PC-3 (cell line): ENCODE measurements around the gene SAMD11. TPM values are rescaled to one million over a fixed set of nuclear protein-coding genes. Genes with fewer than 3 reads are reported as not detected.

Experiments used
- ATAC-seq: fragments of 200-7000 bp; cut with Tn5 transposase; 2 replicates; pipeline ENCODE4 v1.9.1; 2020; ENCODE audit warnings: mild to moderate bottlenecking, moderate library complexity
- BruUV-seq: library from RNA; stranded (reverse); fragments of 400-500 nt; replicated peaks from 2 replicates; lab custom pipeline; 2021; lab: Mats Ljungman, UMichigan
- CTCF ChIA-PET: fragments of 300-600 bp; sonication (Branson Sonifier 250); formaldehyde crosslinking; loops from one replicate; lab custom pipeline; 2022; ENCODE audit warnings: antibody characterized with exemption; lab: Charles Lee
- POLR2A ChIA-PET: fragments of 300-600 bp; sonication (Branson Sonifier 250); formaldehyde crosslinking; loops from one replicate; lab custom pipeline; 2022; ENCODE audit warnings: antibody characterized with exemption; ENCODE audit not compliant: unreplicated experiment; lab: Charles Lee
- DNase-seq: peaks from one replicate; pipeline ENCODE4 v3.0.0-alpha.2; 2015
- H2AFZ ChIP-seq: fragments of 300-600 bp; sonication (generic); 2 replicates; pipeline ENCODE4 v1.6.0; 2016; ENCODE audit warnings: antibody characterized with exemption, low read length
- H3F3A ChIP-seq: fragments of 300-600 bp; sonication (generic); one replicate; pipeline ENCODE4 v1.6.0; 2017; ENCODE audit warnings: antibody characterized with exemption, low read length, control low read depth, mild to moderate bottlenecking; ENCODE audit not compliant: unreplicated experiment
- H3K27ac ChIP-seq: fragments of 300-600 bp; sonication (generic); 2 replicates; pipeline ENCODE4 v1.5.1; 2016; ENCODE audit warnings: mild to moderate bottlenecking, low read length
- H3K27me3 ChIP-seq: fragments of 300-600 bp; sonication (generic); 2 replicates; pipeline ENCODE4 v1.6.1; 2016; ENCODE audit warnings: low read length, mixed read lengths
- H3K36me3 ChIP-seq: fragments of 300-600 bp; sonication (generic); 2 replicates; pipeline ENCODE4 v1.6.1; 2016; ENCODE audit warnings: low read depth, mixed run types, low read length, mixed read lengths
- H3K4me1 ChIP-seq: fragments of 300-600 bp; sonication (generic); 2 replicates; pipeline ENCODE4 v1.5.1; 2016; ENCODE audit warnings: low read length; ENCODE audit not compliant: insufficient read depth
- H3K4me2 ChIP-seq: fragments of 300-600 bp; sonication (generic); 2 replicates; pipeline ENCODE4 v1.6.0; 2016; ENCODE audit warnings: low read length
- H3K4me3 ChIP-seq: fragments of 300-600 bp; sonication (generic); 2 replicates; pipeline ENCODE4 v1.5.1; 2016; ENCODE audit warnings: mild to moderate bottlenecking, low read length, mixed read lengths
- H3K79me2 ChIP-seq: fragments of 300-600 bp; sonication (generic); 2 replicates; pipeline ENCODE4 v1.6.1; 2017; ENCODE audit warnings: low read length, mixed read lengths
- H3K9ac ChIP-seq: fragments of 300-600 bp; sonication (generic); 2 replicates; pipeline ENCODE4 v1.6.0; 2016; ENCODE audit warnings: mild to moderate bottlenecking, low read length
- H3K9me2 ChIP-seq: fragments of 300-600 bp; sonication (generic); replicated peaks from 2 replicates; pipeline ENCODE4 v1.6.1; 2016; ENCODE audit warnings: mixed run types, low read length, mixed read lengths
- H3K9me3 ChIP-seq: fragments of 300-600 bp; sonication (generic); 2 replicates; pipeline ENCODE4 v1.6.1; 2016; ENCODE audit warnings: low read length, mixed read lengths
- H4K20me1 ChIP-seq: fragments of 300-600 bp; sonication (generic); 2 replicates; pipeline ENCODE4 v1.6.1; 2016; ENCODE audit warnings: low read length, mixed read lengths
- CTCF ChIP-seq: fragments of 300-600 bp; sonication (generic); conservative IDR thresholded peaks from 2 replicates; pipeline ENCODE4 v1.5.1; 2017; ENCODE audit warnings: antibody characterized with exemption, low read depth, mild to moderate bottlenecking, low read length
- EZH2 ChIP-seq: fragments of 300-600 bp; sonication (generic); IDR thresholded peaks from one replicate; pipeline ENCODE4 v1.6.1; 2017; ENCODE audit warnings: antibody characterized with exemption, mild to moderate bottlenecking, low read length; ENCODE audit not compliant: unreplicated experiment
- EZH2phosphoT487 ChIP-seq: fragments of 300-600 bp; sonication (generic); IDR thresholded peaks from 2 replicates; pipeline ENCODE4 v1.6.1; 2018; ENCODE audit warnings: mild to moderate bottlenecking, antibody characterized with exemption, low read length, borderline replicate concordance
- intact Hi-C: fragments of 100-400 bp; cut with micrococcal nuclease; formaldehyde crosslinking; loops from 2 replicates; pipeline ENCODE4 v1.9.0; 2023
- total RNA-seq: library from RNA; depleted of rRNA; stranded (reverse); fragments of >200 nt; gene quantifications from 2 replicates; pipeline ENCODE4 v1.2.3, GENCODE V29; 2014

Gene SAMD11
- total RNA-seq, 1 experiment from 2014 or later, result 5.8 TPM

DNA sequence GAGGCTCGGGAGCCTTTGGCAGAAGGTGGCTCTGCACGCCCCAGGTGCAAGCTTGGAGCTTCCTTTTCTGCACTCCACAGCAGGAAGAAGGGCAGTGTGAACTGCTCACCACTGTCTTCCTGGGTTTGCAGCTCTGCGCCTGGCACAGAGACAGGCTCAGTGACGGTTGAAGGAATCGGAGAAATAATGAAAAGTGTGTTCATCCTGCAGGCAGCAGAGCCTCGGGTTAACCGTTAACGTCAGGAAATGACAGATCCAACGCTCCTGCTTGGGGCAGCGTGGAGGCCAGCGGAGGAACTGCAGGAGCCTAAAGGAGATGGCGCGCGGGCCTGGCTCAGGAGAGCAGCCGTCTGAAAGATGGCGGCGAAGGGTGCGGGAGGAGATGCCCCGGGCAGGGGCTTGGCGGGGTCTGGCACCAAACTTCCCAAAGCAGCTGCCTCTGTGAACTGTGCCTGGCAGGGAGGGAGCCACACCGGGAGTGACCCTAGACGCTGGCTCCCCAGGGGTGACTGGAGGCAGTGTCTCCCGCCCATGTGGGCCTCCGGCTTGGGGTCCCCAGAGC, 10.9 kb upstream of the SAMD11 start:
- Histone ChIP-seq H3K9me3 (no peaks in the 10 kb centered on the region), H3K27me3 (peaks cover 26% of the 10 kb centered on the region), H3K27ac (no peak overlapping the region), H3K36me3 (no peaks in the 10 kb centered on the region), H3F3A (no peaks in the 10 kb centered on the region), H3K9me2 (no peaks in the 10 kb centered on the region), H3K9ac (no peak overlapping the region), H3K4me2 (no peak overlapping the region), H3K79me2 (no peaks in the 10 kb centered on the region), H3K4me3 (no peak overlapping the region), H4K20me1 (no peaks in the 10 kb centered on the region), H2AFZ (no peak overlapping the region), H3K4me1 (peaks cover 3% of the 10 kb centered on the region; the same call in 1 of the 2 replicates)
- ATAC-seq (no peak), DNase-seq (no peak)
- ChIA-PET CTCF (no interaction called here), POLR2A (no interaction called here)
- TF ChIP-seq CTCF (no peak), EZH2 (no peak), EZH2phosphoT487 (no peak)
- no TSS peak for BruUV-seq
- intact Hi-C loops, result no loop called here

DNA sequence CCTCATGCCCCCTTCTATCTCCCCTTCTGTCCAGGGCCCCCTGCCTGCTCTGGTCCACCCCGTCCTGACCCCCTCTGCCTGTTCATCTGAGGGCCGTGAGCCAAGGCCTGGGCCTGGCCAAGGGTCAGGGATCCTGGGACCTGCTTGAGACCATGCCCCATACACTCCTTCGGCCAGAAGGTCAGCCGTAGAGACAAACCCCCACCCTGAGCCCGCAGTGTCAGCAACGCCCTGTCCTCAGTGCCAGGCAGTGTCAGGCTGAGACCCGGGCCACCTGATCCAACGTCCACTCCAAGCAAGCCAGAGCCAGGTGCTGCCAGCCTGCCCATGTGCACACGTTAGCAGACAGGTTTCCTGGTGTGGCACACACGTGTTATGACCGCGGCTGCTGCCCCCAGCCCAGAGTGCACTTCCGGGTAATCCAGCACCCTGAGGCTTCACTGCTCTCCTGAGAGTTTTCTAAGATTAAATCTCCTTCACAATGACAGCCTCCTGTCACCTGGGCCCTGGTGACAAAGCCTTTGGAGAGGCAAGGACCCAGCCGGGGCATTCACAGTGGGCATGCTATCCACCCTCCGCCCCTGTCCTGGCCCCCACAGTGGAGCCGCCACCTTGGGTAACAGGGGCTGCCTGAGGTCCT, 10.1 kb upstream of the SAMD11 start:
- Histone ChIP-seq H3K9me2 (no peaks in the 10 kb centered on the region), H3K4me1 (peaks cover 3% of the 10 kb centered on the region; the same call in 1 of the 2 replicates), H2AFZ (no peak overlapping the region), H3K4me2 (no peak overlapping the region), H4K20me1 (no peaks in the 10 kb centered on the region), H3K4me3 (no peak overlapping the region), H3K9me3 (no peaks in the 10 kb centered on the region), H3K36me3 (no peaks in the 10 kb centered on the region), H3K27me3 (peaks cover 34% of the 10 kb centered on the region), H3K79me2 (no peaks in the 10 kb centered on the region), H3F3A (no peaks in the 10 kb centered on the region), H3K27ac (no peak overlapping the region), H3K9ac (no peak overlapping the region)
- DNase-seq (no peak), ATAC-seq (no peak)
- ChIA-PET POLR2A (no interaction called here), CTCF (no interaction called here)
- TF ChIP-seq CTCF, result no peak
- no peak for TF ChIP-seq EZH2
- no peak for TF ChIP-seq EZH2phosphoT487
- intact Hi-C loops, result no loop called here
- BruUV-seq, result no TSS peak
